GM21528 (cell line): Measurements from ENCODE around the gene IL1RAPL1.
A peak's percentile ranks its signal among the peaks of the same experiment; 100 is the strongest.
"Not testable (repeated sequence)": the region's sequence is repeated elsewhere in the genome, so short reads cannot be mapped to it uniquely, and the experiment has no call there.

Source experiments
- ATAC-seq: cut with Tn5 transposase; IDR thresholded peaks from one replicate; pipeline ENCODE4 v1.9.1; 2021; ENCODE audit warnings: mild to moderate bottlenecking, moderate library complexity; ENCODE audit not compliant: unreplicated experiment, low FRiP score

The IL1RAPL1 gene

DNA sequence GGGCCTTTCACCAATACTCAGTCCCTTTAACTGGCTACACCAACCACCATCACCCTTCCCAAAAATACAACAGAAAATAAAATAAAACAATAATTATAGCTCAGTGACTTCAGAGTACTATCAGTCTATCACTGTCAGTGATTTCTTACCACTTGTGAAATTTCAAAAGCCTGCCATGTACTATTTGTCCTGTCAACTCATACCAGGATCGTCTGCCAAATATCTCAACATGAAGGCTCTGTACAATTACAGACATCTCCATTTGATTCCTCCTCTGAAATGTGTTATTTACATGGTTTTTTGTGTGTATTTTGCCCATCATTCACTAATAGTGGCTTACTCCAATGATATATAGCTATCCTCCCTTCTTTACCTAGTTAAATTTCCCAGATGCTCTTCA lies 772.0 kb downstream of the IL1RAPL1 start:
- ATAC-seq = no peak

DNA sequence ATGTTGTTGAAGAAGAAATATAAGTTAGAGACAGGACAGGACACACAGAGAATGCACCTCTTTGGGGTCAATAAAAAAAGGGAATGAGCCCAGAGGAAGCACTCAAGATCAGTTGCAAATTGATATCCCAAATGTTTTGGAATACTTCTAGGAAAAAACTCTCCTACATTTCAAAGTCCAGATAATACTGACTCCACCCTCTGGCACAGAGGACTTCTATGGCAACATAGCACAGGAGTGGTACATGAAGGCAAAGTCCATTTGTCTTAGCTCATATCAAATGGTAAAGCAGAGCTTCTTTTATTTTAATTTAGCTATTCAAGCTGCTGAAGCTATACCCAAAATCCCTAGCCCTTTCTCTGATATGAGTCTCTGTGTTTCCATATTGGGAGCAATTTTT lies 787.5 kb downstream of the IL1RAPL1 start:
- ATAC-seq = not testable (repeated sequence)

DNA sequence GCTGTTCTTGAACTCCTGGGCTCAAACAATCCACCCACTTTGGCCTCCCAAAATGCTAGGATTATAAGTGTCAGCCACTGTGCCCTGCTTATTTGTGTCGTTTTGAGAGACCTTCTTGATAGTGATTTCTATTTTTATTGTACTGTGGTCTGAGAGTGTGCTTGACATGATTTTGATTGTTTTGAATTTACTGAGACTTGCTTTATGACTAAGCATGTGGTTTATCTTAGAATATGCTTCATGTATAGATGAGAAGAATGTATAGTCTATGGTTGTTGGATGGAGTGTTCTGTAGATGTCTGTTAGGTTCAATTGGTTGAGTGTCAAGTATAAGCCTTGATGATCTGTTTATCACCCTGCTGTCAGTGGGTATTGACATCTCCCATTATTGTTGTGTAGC lies 789.3 kb downstream of the IL1RAPL1 start:
- no peak for ATAC-seq

DNA sequence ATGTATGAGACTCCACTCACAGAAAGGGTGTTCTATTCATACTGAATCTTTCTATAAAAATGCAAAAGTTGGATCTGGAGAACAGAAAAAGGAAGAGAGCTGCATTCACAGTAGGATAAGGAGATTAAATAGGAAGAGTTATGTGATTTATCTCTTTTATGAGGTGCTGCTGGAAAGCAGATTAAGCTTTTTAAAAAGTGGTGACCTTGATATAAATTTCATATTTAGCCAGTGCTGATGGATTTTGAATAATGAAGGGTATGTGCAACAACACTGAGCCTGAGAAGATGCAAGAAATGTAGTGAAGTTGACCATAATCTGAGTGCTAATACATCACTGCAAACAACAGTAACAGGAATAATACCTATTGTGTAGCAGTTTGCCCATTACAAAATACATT lies 795.6 kb downstream of the IL1RAPL1 start:
- no peak for ATAC-seq

DNA sequence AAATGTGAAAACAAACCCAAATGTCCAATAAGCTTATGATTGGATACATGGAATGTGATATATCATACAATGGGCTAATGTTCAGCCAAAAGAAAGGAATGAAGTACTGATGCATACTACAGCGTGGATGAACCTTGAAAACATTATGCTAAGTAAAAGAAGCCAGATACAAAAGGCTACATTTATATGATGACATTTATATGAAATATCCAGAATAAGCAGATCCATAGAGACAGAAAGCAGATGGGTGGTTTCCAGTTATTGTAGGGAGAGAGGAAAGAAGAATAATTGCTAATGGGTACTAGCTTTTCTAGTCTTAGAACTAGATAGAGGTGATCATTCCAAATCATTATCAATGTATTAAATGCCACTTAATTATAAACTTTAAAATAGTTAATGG lies 801.3 kb downstream of the IL1RAPL1 start:
- no peak for ATAC-seq

DNA sequence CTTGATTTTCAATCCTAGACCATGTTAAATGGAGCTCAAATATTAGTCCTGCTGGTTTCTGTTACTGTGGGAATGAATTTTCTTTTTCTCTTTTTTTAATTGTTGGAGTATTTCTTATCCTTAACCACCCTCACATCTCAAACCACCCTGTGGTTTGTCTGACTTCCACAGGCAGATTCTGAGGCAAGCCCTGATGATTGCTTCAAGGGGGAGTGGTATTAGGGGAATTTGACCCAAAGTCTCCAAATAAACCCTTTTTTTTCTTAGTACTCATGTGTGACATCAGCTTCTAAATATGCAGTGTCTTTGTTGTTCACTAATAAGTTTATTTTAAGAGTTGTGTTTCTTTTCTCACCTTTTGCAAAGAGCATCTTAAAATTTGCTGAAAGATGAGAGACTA lies 810.3 kb downstream of the IL1RAPL1 start:
- no peak for ATAC-seq

DNA sequence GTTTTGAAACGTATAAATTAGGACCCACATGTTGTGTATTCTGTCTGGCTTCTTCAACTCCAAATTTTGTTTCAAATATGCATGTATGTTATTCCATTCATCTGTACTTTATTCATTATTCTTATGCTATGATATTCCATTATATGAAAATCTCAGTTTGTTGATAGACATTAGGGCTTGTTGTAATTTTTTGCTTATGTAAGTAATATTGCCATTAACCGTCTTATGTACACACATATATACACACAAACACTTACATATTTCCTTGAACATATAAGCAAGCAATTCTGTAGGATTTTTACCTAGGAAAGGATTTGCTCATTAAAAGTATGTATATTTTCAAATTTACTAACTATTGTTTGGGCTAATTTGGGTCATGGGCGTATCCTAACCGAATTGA lies 820.1 kb downstream of the IL1RAPL1 start:
- ATAC-seq = no peak

DNA sequence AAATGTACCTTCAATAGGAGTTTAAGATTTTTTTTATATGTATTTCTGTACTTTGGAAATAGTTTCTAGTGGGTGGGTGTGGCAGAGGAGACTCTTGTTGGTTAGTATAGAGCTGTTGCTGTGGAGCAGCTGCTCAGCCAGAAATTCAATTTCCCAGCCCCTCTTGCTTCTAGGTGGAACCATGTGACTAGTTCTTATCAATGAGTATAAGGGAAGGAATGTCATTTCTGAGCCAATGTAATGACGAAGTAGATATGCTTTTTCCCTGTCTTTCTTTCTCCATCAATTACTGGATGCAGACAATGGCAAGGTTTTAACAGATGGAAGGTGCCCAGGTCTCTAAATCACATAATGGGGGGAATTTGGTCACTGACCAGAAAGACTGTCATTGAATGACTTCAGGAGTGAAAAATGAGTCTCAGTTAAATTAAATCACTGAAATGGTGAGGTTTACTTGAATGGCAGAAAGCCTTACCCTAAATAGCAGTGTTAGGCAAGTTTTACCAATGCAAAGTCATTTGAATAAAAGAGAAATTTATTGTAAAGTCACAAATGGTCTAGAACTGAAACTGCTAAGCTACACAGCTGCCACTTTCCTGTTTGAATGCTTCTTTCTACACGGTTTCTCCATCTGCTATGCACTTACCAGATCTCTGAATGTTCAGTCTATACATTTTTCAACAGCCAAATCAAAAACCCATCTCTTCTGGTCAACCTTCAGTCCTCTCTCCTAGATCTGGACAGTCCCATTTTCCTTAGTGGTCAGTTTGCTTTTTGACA lies 832.7 kb downstream of the IL1RAPL1 start:
- ATAC-seq = peak; percentile 50

DNA sequence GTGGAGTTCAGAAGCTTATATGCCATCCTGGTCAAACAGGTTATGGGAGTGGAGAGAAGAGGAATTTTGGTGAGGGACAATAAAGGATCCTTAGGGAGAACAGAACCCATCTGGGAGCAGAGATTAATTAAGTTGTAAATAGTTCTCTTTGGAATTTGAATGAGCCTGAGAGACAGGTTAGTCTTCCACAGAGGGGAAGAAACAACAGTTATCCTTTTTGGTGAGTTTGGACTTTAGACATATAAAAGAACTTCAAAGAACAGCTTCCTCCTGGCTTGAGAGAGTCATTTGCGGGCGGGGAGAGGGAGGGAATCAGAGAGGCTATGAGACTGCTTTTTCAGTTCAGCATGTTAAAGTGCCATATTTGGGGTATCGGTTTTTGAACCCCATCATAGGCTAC lies 834.8 kb downstream of the IL1RAPL1 start:
- ATAC-seq = no peak

DNA sequence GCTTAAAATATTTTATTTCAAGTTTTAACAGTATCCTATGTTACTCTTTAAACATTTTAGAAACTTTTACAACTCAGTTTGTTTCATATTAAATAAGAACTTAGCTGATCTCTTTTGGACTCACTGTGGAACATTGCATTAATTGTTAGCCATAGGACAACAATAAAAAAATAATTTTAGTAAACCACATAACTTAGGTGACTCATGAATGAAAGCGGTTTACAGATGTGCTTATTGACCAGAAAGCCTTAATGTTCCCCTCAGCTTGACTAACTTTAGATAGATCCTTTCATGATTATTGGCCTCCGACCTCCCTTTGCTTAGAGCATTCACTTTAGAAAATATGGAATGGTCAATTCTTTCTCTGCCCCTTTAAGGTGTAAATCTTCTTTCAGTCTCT lies 844.6 kb downstream of the IL1RAPL1 start:
- no peak for ATAC-seq

DNA sequence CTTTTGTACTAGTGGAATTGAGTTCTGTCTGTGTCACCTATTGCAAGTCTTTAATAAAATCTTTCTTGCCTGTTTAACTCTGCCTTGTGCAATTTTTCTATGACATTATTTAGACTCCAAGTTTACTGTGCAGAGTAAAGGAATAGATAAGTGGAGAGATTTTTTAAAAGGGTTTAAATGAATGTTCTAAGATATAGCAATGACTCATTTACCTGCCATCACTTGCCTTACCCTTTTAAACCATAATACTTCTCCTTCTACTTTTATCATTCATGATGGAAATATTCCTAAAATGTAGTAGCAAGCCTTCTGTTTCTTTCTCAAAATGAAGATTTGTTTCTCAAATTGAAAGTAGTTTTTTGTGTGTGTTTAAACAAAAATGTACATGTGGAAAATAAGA lies 845.3 kb downstream of the IL1RAPL1 start:
- no peak for ATAC-seq

DNA sequence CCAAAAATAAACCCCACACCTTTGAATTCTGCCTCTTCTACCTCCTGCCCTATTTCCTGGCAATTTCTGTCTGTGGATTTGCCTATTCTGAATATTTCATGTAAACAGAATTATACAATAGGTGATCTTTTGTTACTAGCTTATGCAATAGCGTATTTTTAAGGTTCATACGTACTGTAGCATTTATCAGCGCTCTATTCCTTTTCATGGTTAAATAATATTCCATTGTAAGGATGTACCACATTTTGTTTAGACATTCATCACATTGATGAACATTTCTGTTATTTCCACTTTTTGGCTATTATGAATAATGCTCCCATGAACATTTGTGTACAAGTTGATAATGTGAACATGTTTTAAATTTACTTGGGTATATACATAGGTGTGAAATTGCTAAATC lies 847.7 kb downstream of the IL1RAPL1 start:
- ATAC-seq = no peak

DNA sequence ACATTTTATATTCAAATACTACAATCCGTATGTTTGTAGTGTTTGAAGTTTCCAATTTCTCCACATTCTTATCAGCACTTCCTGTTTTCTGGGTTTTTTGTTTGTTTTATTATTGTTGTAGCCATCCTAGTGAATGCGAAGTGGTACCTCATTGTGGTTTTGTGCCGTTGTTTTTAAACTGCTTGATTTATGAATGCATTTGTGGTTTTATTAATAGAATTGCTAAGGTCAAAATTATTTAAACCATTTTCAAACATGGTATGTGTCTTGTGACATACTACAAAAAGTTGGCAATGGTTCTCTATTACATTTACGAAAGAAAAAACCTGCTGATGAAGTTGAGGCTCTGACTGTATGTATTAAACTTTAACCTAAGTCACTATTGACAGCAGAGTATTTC lies 848.1 kb downstream of the IL1RAPL1 start:
- no peak for ATAC-seq

DNA sequence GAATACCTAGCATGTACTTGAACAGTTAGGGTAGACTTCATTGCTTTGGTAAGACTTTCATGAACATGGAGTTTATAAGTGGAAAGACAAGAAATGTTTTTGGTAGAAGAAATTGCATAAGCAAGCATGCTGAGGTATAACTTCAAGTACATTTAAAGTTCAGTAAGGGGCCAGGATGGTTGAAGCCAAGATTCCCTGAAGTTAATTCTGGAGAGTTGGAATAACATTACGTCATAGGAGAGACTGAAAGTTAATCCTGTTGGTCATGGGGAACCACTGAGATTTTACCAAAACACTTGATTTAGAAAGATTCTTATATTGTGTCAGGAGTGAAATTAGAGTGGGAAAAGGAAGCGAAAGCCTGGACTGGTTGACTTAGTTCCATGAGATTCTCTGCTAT lies 860.6 kb downstream of the IL1RAPL1 start:
- no peak for ATAC-seq

DNA sequence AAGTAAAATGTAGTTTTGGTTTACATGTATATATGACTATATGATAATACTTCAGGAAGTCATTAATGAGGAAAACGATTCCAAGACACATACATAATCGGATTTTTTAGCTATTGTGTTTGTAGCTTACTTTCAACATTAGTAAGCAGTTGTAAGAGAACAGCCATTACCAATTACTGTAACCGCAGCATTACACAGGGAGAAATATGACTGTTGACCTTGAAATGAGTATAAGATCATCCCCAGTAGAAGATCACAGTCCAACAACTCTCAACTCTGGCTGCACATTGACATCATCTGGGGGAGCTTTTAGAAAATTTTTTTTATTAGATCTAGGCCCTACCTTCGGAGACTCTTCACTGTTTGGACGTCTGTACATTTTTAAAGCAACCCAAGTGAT lies 866.1 kb downstream of the IL1RAPL1 start:
- ATAC-seq = no peak

DNA sequence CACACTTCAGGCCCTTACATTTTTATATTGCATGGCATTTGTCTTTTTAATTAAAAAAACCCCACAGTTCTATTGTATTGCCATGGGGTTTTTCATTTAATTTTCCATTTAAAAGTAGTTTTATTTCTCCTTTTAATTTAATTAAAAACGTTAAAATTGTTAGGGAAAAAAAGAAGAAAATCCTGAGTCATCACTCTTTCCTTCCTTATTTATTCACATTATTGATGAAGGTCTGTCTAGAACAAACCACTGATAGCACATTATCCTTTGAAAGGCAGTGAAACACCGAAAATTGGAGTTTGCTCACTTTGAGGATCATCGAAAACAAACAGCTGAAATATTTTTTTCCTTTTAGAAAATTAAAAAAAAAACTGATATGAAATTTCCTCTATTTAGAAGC lies 868.5 kb downstream of the IL1RAPL1 start:
- no peak for ATAC-seq

DNA sequence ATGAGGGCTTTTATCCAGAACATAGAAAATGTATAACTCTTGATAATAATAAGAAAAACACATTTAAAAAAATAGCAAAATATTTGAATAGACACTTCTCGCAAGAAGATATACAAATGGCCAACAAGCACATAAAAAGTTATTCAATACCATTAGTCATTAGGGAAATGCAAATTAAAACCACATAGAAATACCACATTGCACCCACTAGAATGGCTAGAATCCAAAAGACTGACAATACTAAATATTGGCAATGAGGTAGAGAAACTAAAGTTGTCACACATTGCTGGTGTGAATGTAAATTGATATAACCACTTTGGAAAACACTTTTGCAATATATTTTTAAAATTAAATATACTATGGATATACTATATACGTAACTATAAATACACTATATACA lies 873.8 kb downstream of the IL1RAPL1 start:
- no peak for ATAC-seq

DNA sequence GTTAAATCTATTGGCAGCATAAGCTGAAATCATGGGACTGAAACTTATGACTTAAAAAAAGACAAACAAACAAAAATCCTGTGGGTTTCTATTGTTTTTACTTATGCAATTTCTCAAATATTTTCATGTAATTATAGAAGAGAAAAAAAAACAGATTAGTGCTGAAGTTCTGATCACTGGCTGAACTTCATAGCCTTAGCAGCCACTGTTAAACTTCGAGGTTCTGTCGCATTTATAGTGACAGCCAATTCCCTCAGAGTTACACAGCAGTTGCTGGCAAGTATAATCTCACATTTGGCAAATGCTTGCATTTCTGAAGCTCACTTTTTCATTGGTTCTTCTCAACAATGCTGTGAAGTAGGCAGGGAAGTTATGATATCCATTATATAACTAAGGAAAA lies 879.2 kb downstream of the IL1RAPL1 start:
- ATAC-seq = no peak

DNA sequence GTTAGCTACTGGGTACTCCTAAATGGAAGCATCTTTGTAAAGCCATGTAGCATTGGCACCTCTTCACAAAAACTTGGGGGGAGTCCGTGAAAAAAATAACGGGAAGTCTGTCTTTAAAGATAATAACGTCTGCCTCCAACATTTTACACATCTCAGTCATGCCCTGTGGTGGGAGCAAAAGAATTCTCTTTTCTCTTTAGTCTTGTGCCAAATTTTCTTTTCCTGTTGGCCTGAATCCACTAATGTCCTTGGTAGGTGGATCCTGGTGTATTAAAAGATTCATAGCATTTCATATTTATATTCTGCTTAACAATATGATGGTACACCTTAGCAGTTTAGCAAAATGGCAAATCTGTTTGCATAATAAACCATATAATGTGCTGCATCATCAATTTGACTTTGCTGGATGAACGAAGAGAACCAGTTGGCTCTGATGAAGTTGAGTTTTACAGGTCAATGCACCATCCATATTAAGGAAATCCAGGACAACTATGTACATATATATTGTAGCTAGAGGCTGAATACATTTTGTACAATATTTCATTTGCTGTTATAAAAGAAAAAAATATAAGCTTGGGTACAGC lies 881.8 kb downstream of the IL1RAPL1 start:
- ATAC-seq = no peak

DNA sequence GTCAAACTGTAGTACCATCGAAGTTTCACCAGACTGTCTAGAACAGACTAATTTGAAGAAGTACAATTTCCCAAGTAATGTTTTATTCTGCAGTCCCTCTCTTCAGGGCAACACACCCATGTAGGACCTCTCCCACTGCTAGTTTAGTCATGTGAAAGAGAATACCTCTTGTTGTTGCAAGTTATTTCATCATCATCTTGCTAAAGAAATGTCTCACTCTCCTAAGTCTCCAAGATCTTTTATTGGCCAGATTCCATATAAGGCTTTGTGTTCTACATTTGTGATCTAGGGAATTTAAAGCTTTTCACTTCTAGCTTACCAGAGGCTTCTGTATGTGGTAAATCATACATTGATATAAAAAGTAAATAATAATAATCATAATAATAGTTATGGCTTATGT lies 882.8 kb downstream of the IL1RAPL1 start:
- no peak for ATAC-seq

DNA sequence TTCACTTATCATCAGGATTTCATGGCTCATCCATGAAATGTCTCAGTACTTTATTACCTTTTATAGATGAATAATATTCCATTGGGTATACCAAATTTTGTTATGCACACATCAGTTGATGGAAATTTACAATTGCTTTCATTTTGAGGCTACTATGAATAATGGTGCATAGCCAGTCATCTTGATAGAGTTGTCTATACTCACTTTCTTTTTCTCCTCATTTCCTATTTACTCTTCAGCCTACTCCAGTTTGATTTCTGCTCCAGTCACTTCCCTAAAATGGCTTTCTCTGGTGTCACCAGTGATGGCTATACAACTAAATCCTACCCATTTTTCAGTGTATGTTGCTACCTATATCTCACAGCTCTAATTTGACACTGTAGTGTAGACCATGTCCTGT lies 884.6 kb downstream of the IL1RAPL1 start:
- no peak for ATAC-seq

DNA sequence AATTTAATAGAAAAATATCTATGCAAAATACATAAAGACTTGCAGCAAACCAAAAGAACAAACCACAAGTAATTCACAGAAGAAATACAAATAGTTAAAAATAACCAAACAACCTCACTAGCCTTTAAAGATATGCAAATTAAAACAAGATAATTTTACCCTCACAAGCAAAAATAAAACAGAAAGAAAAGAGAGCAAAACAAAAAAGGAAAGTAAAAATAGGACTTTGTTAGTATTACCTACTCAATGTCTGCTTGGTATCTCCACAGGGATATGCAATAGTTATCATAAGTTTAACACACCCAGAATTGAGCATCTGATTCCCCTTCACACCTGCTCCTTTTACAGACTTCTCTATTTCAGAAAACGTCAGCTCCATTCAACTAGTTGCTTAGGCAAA lies 890.6 kb downstream of the IL1RAPL1 start:
- ATAC-seq = peak; percentile 59
